Fibroblast of skin of back (primary cell): ENCODE data around the gene HSD17B4. TPM values are rescaled to one million over a fixed set of nuclear protein-coding genes. Genes with fewer than 3 reads are reported as not detected.
A peak's percentile ranks its signal among the peaks of the same experiment; 100 is the strongest.
"Not testable (repeated sequence)": the region's sequence is repeated elsewhere in the genome, so short reads cannot be mapped to it uniquely, and the experiment has no call there.

Experiments used
- DNase-seq: peaks from one replicate; pipeline ENCODE4 v3.0.0-alpha.2; 2013
- polyA plus RNA-seq, 2 experiments: library from polyadenylated mRNA; unstranded; fragments of 120-200 nt; gene quantifications; one replicate each; pipeline ENCODE4 v1.2.1, GENCODE V29; 2013; ENCODE audit not compliant: insufficient read length in 2 of 2

The HSD17B4 gene
- polyA plus RNA-seq (2013, experiment 1 of 2; ENCODE audit: insufficient read length), result 67.3 TPM
- polyA plus RNA-seq (2013, experiment 2 of 2; ENCODE audit: insufficient read length), result 66.6 TPM

GRCh38 chr5:119452373-119453039 is at the start of gene HSD17B4:
Gene HSD17B4, plus strand, starts transcription at chr5:119452497. Its CDS starts 79 bp downstream, at chr5:119452576.
- DNase-seq, result peak; percentile 89

GRCh38 chr5:119402555-119402954 is 49.7 kb upstream of the HSD17B4 start:
- no peak for DNase-seq

GRCh38 chr5:119404033-119404432 is 48.3 kb upstream of the HSD17B4 start:
- no peak for DNase-seq

- DNase-seq, result no peak
Observed at GRCh38 chr5:119405419-119405818, 46.9 kb upstream of the HSD17B4 start.

- DNase-seq, result no peak
Observed at GRCh38 chr5:119406551-119407110, 45.7 kb upstream of the HSD17B4 start.

GRCh38 chr5:119409235-119409815 is 43.0 kb upstream of the HSD17B4 start:
- no peak for DNase-seq

- DNase-seq, result peak; percentile 14
Observed at GRCh38 chr5:119410448-119411159, 41.7 kb upstream of the HSD17B4 start.

- peak; percentile 76 for DNase-seq
Observed at GRCh38 chr5:119411361-119412278, 40.7 kb upstream of the HSD17B4 start.

- no peak for DNase-seq
Observed at GRCh38 chr5:119412279-119413227, 39.7 kb upstream of the HSD17B4 start.

- not testable (repeated sequence) for DNase-seq
Observed at GRCh38 chr5:119414124-119414734, 38.1 kb upstream of the HSD17B4 start.

GRCh38 chr5:119417891-119418605 is 34.2 kb upstream of the HSD17B4 start:
- DNase-seq, result peak; percentile 71

GRCh38 chr5:119418606-119419100 is 33.6 kb upstream of the HSD17B4 start:
- DNase-seq, result peak; percentile 63

GRCh38 chr5:119420169-119420568 is 32.1 kb upstream of the HSD17B4 start:
- no peak for DNase-seq

GRCh38 chr5:119426057-119426456 is 26.2 kb upstream of the HSD17B4 start:
- no peak for DNase-seq

GRCh38 chr5:119427060-119427459 is 25.2 kb upstream of the HSD17B4 start:
- no peak for DNase-seq

- not testable (repeated sequence) for DNase-seq
Observed at GRCh38 chr5:119427596-119427995, 24.7 kb upstream of the HSD17B4 start.

GRCh38 chr5:119428166-119428565 is 24.1 kb upstream of the HSD17B4 start:
- DNase-seq, result not testable (repeated sequence)

- DNase-seq, result not testable (repeated sequence)
Observed at GRCh38 chr5:119428574-119428973, 23.7 kb upstream of the HSD17B4 start.

GRCh38 chr5:119432674-119433237 is 19.5 kb upstream of the HSD17B4 start:
- not testable (repeated sequence) for DNase-seq
